ENCODE data around the gene HSD17B14. TPM values are rescaled to one million over a fixed set of nuclear protein-coding genes. Genes with fewer than 3 reads are reported as not detected.

HSD17B14 gene
- total RNA-seq, 6 donors from 2014 or later, result 13.8 to 65.0 (median 28.5) TPM

- no peak overlapping the region for H3K4me3 ChIP-seq
- H3K27ac ChIP-seq, result peak overlapping the region; percentile 71 to 84 (median 76)
- peak; percentile 43 to 85 for ATAC-seq (ENCODE audit: low FRiP score in 2 of 2)
- peak in 1 of 2 donors; percentile 91 for DNase-seq
- 58 to 65% methylated on average over 9 of the region's 9 CpGs for WGBS, 2 donors
- TF ChIP-seq POLR2AphosphoS5 (IDR thresholded peaks at IDR 0.05) (peak; percentile 40 to 76), EP300 (IDR thresholded peaks at IDR 0.05) (peak in 1 of 4 donors; percentile 83), POLR2A (IDR thresholded peaks at IDR 0.05) (no peak)
- TF ChIP-seq, protein P1, sequence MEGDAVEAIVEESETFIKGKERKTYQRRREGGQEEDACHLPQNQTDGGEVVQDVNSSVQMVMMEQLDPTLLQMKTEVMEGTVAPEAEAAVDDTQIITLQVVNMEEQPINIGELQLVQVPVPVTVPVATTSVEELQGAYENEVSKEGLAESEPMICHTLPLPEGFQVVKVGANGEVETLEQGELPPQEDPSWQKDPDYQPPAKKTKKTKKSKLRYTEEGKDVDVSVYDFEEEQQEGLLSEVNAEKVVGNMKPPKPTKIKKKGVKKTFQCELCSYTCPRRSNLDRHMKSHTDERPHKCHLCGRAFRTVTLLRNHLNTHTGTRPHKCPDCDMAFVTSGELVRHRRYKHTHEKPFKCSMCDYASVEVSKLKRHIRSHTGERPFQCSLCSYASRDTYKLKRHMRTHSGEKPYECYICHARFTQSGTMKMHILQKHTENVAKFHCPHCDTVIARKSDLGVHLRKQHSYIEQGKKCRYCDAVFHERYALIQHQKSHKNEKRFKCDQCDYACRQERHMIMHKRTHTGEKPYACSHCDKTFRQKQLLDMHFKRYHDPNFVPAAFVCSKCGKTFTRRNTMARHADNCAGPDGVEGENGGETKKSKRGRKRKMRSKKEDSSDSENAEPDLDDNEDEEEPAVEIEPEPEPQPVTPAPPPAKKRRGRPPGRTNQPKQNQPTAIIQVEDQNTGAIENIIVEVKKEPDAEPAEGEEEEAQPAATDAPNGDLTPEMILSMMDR (IDR thresholded peaks at IDR 0.05), result no peak
- H3K4me1 ChIP-seq, result peaks cover 6 to 33% (median 21%) of the 10 kb centered on the region in 4 donors
- H3K9me3 ChIP-seq, result no peaks in the 10 kb centered on the region
- H3K36me3 ChIP-seq, result no peaks in the 10 kb centered on the region
- no peaks in the 10 kb centered on the region for H3K27me3 ChIP-seq
Observed at GRCh38 chr19:48818234-48818820, 18.0 kb downstream of the HSD17B14 start.

GRCh38 chr19:48817585-48818124 is 18.6 kb downstream of the HSD17B14 start:
- Histone ChIP-seq H3K4me3 (no peak overlapping the region), H3K27ac (peak overlapping the region; percentile 71 to 84 (median 76)), H3K4me1 (peaks cover 8 to 40% (median 26%) of the 10 kb centered on the region in 4 donors), H3K27me3 (no peaks in the 10 kb centered on the region), H3K36me3 (no peaks in the 10 kb centered on the region), H3K9me3 (no peaks in the 10 kb centered on the region)
- TF ChIP-seq EP300 (IDR thresholded peaks at IDR 0.05), result no peak
- no peak for TF ChIP-seq POLR2A (IDR thresholded peaks at IDR 0.05)
- TF ChIP-seq, protein P1 (IDR thresholded peaks at IDR 0.05), result no peak
- TF ChIP-seq POLR2AphosphoS5 (IDR thresholded peaks at IDR 0.05), result no peak
- no peak for ATAC-seq (ENCODE audit: low FRiP score in 2 of 2)
- WGBS, 2 donors, result 66 to 93% methylated on average over 5 of the region's 5 CpGs
- DNase-seq, result no peak

GRCh38 chr19:48815870-48816501 is 20.3 kb downstream of the HSD17B14 start:
- ATAC-seq (ENCODE audit: low FRiP score in 2 of 2), result no peak
- TF ChIP-seq EP300 (IDR thresholded peaks at IDR 0.05) (no peak), POLR2AphosphoS5 (IDR thresholded peaks at IDR 0.05) (peak in 1 of 2 donors; percentile 24)
- TF ChIP-seq, protein P1 (IDR thresholded peaks at IDR 0.05), result peak in 1 of 6 experiments; percentile 39
- Histone ChIP-seq H3K9me3 (no peaks in the 10 kb centered on the region), H3K36me3 (no peaks in the 10 kb centered on the region), H3K27ac (peak overlapping the region; percentile 42 to 79 (median 47)), H3K4me3 (no peak overlapping the region), H3K27me3 (no peaks in the 10 kb centered on the region), H3K4me1 (peaks cover 20 to 53% (median 34%) of the 10 kb centered on the region in 4 donors)
- DNase-seq, result peak in 1 of 2 donors; percentile 65
- WGBS, 2 donors, result 50 to 54% methylated on average over 14 of the region's 14 CpGs

DNA sequence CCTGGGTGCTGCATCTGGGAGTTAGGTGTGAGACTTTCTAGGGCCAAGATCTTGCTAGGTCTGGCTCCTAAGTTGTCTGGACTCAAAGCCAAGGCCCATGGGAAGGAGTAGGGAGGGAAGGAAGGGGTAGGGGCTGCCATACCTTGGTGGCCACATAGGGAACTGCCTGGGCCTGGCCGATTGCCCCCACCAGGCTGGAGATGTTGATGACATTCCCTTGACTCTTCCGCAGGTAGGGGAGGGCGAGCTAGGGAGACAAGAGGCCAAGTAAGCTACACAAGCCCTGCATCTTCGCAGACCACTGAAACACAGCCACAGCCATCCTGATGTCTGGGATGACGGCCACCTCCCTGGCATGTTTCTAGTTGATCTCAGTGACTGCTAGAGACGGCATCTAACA is 21.4 kb downstream of the HSD17B14 start:
- no peaks in the 10 kb centered on the region for H3K36me3 ChIP-seq
- DNase-seq, result no peak
- H3K4me1 ChIP-seq, result peaks cover 23 to 56% (median 38%) of the 10 kb centered on the region in 4 donors
- peak overlapping the region in 3 of 4 donors; percentile 42 to 79 (median 45) for H3K27ac ChIP-seq
- H3K9me3 ChIP-seq, result no peaks in the 10 kb centered on the region
- no peak for TF ChIP-seq POLR2AphosphoS5 (IDR thresholded peaks at IDR 0.05)
- TF ChIP-seq, protein P1 (IDR thresholded peaks at IDR 0.05), result no peak
- no peak for TF ChIP-seq POLR2A (IDR thresholded peaks at IDR 0.05)
- no peak for TF ChIP-seq EP300 (IDR thresholded peaks at IDR 0.05)
- H3K4me3 ChIP-seq, result no peak overlapping the region
- no peak for ATAC-seq (ENCODE audit: low FRiP score in 2 of 2)
- H3K27me3 ChIP-seq, result no peaks in the 10 kb centered on the region
- 92 to 94% methylated on average over 6 of the region's 6 CpGs for WGBS, 2 donors

Measured in upper lobe of left lung (tissue), 6 donors.